ENCODE measurements around the gene SLC39A11. TPM values are rescaled to one million over a fixed set of nuclear protein-coding genes. Genes with fewer than 3 reads are reported as not detected.

Gene SLC39A11
- polyA plus RNA-seq, 3 donors, result 16.6 to 27.9 (median 26.6) TPM

- peaks cover 11 to 34% (median 23%) of the 10 kb centered on the region in 7 donors for H3K9me3 Mint-ChIP-seq
- intact Hi-C loops (cut with micrococcal nuclease), result no loop called here
- no peak overlapping the region for H3K27ac Mint-ChIP-seq
- no peak overlapping the region for H3K4me2 ChIP-seq (replicated peaks; ENCODE audit: extremely low read depth, low read length, poor library complexity, severe bottlenecking)
- H3K27me3 ChIP-seq (ENCODE audit: control insufficient read depth in 2 of 2, insufficient read depth in 2 of 2, low read length in 2 of 2), result no peaks in the 10 kb centered on the region
- no peaks in the 10 kb centered on the region for H3K27me3 Mint-ChIP-seq (ENCODE audit: low read depth in 3 of 3)
- H3K4me1 ChIP-seq (ENCODE audit: control insufficient read depth in 1 of 2, insufficient read depth in 2 of 2, low read length in 2 of 2), result no peaks in the 10 kb centered on the region
- peaks cover 21 to 62% of the 10 kb centered on the region in 2 donors for H3K36me3 ChIP-seq (replicated peaks in 1 of 2; ENCODE audit: control insufficient read depth in 1 of 2, insufficient read depth in 2 of 2, low read length in 2 of 2)
- H3K9me3 ChIP-seq (replicated peaks in 1 of 2; ENCODE audit: control insufficient read depth in 1 of 2, insufficient read depth in 1 of 2, low read length in 2 of 2), result peaks cover 12 to 36% of the 10 kb centered on the region in 2 donors
- H3K27ac ChIP-seq (ENCODE audit: low read depth in 1 of 2, low read length in 2 of 2), result no peak overlapping the region
- no peaks in the 10 kb centered on the region for H3K79me2 ChIP-seq (ENCODE audit: insufficient read depth, low read length)
- no CpG with 5 or more reads among the region's 5 CpGs for WGBS (ENCODE audit: insufficient coverage)
- TF ChIP-seq CTCF (IDR thresholded peaks at IDR 0.05), result no peak
- H3K36me3 Mint-ChIP-seq, result peaks cover 57 to 66% of the 10 kb centered on the region in 2 donors
- H3K4me1 Mint-ChIP-seq, result no peaks in the 10 kb centered on the region
- H3K9ac ChIP-seq (ENCODE audit: insufficient read depth, low read length, poor library complexity, severe bottlenecking), result no peak overlapping the region
- H3K4me3 ChIP-seq (replicated peaks in 1 of 3; ENCODE audit: low read depth in 2 of 3, low read length in 3 of 3), result no peak overlapping the region
- no peak overlapping the region for H2AFZ ChIP-seq (ENCODE audit: insufficient read depth, low read depth, low read length, poor library complexity, severe bottlenecking)
- no peaks in the 10 kb centered on the region for H4K20me1 ChIP-seq (ENCODE audit: insufficient read depth, low read length)
- DNase-seq, result no peak
- H3K4me3 Mint-ChIP-seq, result no peak overlapping the region
These were observed 286.5 kb downstream of the SLC39A11 start for GRCh38 chr17:72806011-72806410.

- no peaks in the 10 kb centered on the region for H3K4me1 Mint-ChIP-seq
- Histone ChIP-seq H3K4me1 (ENCODE audit: control insufficient read depth in 1 of 2, insufficient read depth in 2 of 2, low read length in 2 of 2) (no peaks in the 10 kb centered on the region), H4K20me1 (ENCODE audit: insufficient read depth, low read length) (no peaks in the 10 kb centered on the region), H3K4me2 (replicated peaks; ENCODE audit: extremely low read depth, low read length, poor library complexity, severe bottlenecking) (no peak overlapping the region), H3K9ac (ENCODE audit: insufficient read depth, low read length, poor library complexity, severe bottlenecking) (no peak overlapping the region), H3K4me3 (replicated peaks in 1 of 3; ENCODE audit: low read depth in 2 of 3, low read length in 3 of 3) (no peak overlapping the region), H3K9me3 (replicated peaks in 1 of 2; ENCODE audit: control insufficient read depth in 1 of 2, insufficient read depth in 1 of 2, low read length in 2 of 2) (peaks cover 20 to 39% of the 10 kb centered on the region in 2 donors), H3K36me3 (replicated peaks in 1 of 2; ENCODE audit: control insufficient read depth in 1 of 2, insufficient read depth in 2 of 2, low read length in 2 of 2) (peaks cover 20 to 61% of the 10 kb centered on the region in 2 donors), H3K27me3 (ENCODE audit: control insufficient read depth in 2 of 2, insufficient read depth in 2 of 2, low read length in 2 of 2) (no peaks in the 10 kb centered on the region), H3K79me2 (ENCODE audit: insufficient read depth, low read length) (no peaks in the 10 kb centered on the region), H2AFZ (ENCODE audit: insufficient read depth, low read depth, low read length, poor library complexity, severe bottlenecking) (no peak overlapping the region), H3K27ac (ENCODE audit: low read depth in 1 of 2, low read length in 2 of 2) (no peak overlapping the region)
- no peak for DNase-seq
- 100% methylated on average over 6 of the region's 9 CpGs for WGBS (ENCODE audit: insufficient coverage)
- H3K9me3 Mint-ChIP-seq, result peaks cover 16 to 43% (median 31%) of the 10 kb centered on the region in 7 donors
- no peak overlapping the region for H3K4me3 Mint-ChIP-seq
- intact Hi-C loops (cut with micrococcal nuclease), result no loop called here
- H3K27me3 Mint-ChIP-seq (ENCODE audit: low read depth in 3 of 3), result no peaks in the 10 kb centered on the region
- peak overlapping the region in 1 of 7 donors; percentile 1 for H3K27ac Mint-ChIP-seq
- peaks cover 63 to 69% of the 10 kb centered on the region in 2 donors for H3K36me3 Mint-ChIP-seq
- TF ChIP-seq CTCF (IDR thresholded peaks at IDR 0.05), result no peak
These were observed 287.4 kb downstream of the SLC39A11 start for GRCh38 chr17:72804949-72805707.
